CD14-positive monocyte (primary cell): ENCODE results near the gene CIPC. TPM values are rescaled to one million over a fixed set of nuclear protein-coding genes. Genes with fewer than 3 reads are reported as not detected.

Experiments used
- DNase-seq, 3 donors: peaks; one replicate each; pipeline ENCODE4 v3.0.0-alpha.2; 2011 to 2022
- H2AFZ ChIP-seq: 2 replicates; pipeline ENCODE4 v1.6.0; 2012; ENCODE audit warnings: mild to moderate bottlenecking, low read depth, low read length, inconsistent platforms; ENCODE audit not compliant: insufficient read depth, poor library complexity, severe bottlenecking
- H3K27ac ChIP-seq, 2 donors: 1 replicate in 1 of 2; 2 replicates in 1 of 2; pipeline ENCODE4 v1.5.1; 2012 to 2013; ENCODE audit warnings: low read length in 2 of 2, control low read depth in 1 of 2, inconsistent platforms in 1 of 2, low read depth in 1 of 2, mild to moderate bottlenecking in 1 of 2
- H3K27me3 ChIP-seq, 2 donors: one replicate each; pipeline versions ENCODE4 v1.6.0 to v1.6.1; 2011 to 2013; ENCODE audit warnings: low read length in 2 of 2; ENCODE audit not compliant: control insufficient read depth in 2 of 2, insufficient read depth in 2 of 2
- H3K36me3 ChIP-seq, 2 donors: replicated peaks in 1 of 2; 1 replicate in 1 of 2; 2 replicates in 1 of 2; pipeline versions ENCODE4 v1.5.1 to v1.6.1; 2012 to 2013; ENCODE audit warnings: low read length in 2 of 2, control low read depth in 1 of 2, inconsistent platforms in 1 of 2, mild to moderate bottlenecking in 1 of 2; ENCODE audit not compliant: insufficient read depth in 2 of 2, control insufficient read depth in 1 of 2
- H3K4me1 ChIP-seq, 2 donors: 1 replicate in 1 of 2; 2 replicates in 1 of 2; pipeline versions ENCODE4 v1.5.1 to v1.6.1; 2012 to 2013; ENCODE audit warnings: low read length in 2 of 2, control low read depth in 1 of 2, inconsistent platforms in 1 of 2, mild to moderate bottlenecking in 1 of 2, moderate library complexity in 1 of 2; ENCODE audit not compliant: insufficient read depth in 2 of 2, control insufficient read depth in 1 of 2
- H3K4me2 ChIP-seq: replicated peaks from 2 replicates; pipeline ENCODE3; 2012; ENCODE audit warnings: low read length, moderate library complexity, mild to moderate bottlenecking; ENCODE audit not compliant: poor library complexity, severe bottlenecking; ENCODE audit errors: extremely low read depth
- H3K4me3 ChIP-seq, 3 experiments: fragments of 200-600 bp in 1 of 3; sonication (generic) in 1 of 3; replicated peaks in 1 of 3; 1 replicate in 2 of 3; 2 replicates in 1 of 3; pipeline ENCODE4 v1.5.1; 2011 to 2013; ENCODE audit warnings: low read length in 3 of 3, mild to moderate bottlenecking in 3 of 3, control low read depth in 2 of 3, low read depth in 2 of 3, inconsistent platforms in 1 of 3, moderate library complexity in 1 of 3
- H3K79me2 ChIP-seq: 2 replicates; pipeline ENCODE4 v1.6.0; 2012; ENCODE audit warnings: mild to moderate bottlenecking, control low read depth, inconsistent platforms, low read length, moderate library complexity; ENCODE audit not compliant: insufficient read depth
- H3K9ac ChIP-seq: 2 replicates; pipeline ENCODE4 v1.6.0; 2017; ENCODE audit warnings: low read length, mild to moderate bottlenecking; ENCODE audit not compliant: insufficient read depth, poor library complexity, severe bottlenecking
- H3K9me3 ChIP-seq, 2 donors: replicated peaks in 1 of 2; 1 replicate in 1 of 2; 2 replicates in 1 of 2; pipeline versions ENCODE4 v1.5.1 to v1.6.1; 2012 to 2013; ENCODE audit warnings: low read length in 2 of 2, control low read depth in 1 of 2; ENCODE audit not compliant: control insufficient read depth in 1 of 2, insufficient read depth in 1 of 2
- H4K20me1 ChIP-seq: 2 replicates; pipeline ENCODE4 v1.6.0; 2012; ENCODE audit warnings: mild to moderate bottlenecking, low read length, control low read depth, moderate library complexity; ENCODE audit not compliant: insufficient read depth
- H3K27ac Mint-ChIP-seq, 7 donors: one replicate each; pipeline ENCODE4 v1.8.0; 2020; ENCODE audit warnings: mild to moderate bottlenecking in 7 of 7, mixed read lengths in 7 of 7, moderate library complexity in 6 of 7, inconsistent platforms in 2 of 7
- H3K27me3 Mint-ChIP-seq, 3 donors: one replicate each; pipeline ENCODE4 v1.8.0; 2021 to 2022; ENCODE audit warnings: low read depth in 3 of 3, mild to moderate bottlenecking in 3 of 3, mixed read lengths in 3 of 3, moderate library complexity in 3 of 3, inconsistent platforms in 1 of 3
- H3K36me3 Mint-ChIP-seq, 2 donors: one replicate each; pipeline ENCODE4 v1.8.0; 2020; ENCODE audit warnings: mixed read lengths in 2 of 2, inconsistent platforms in 1 of 2, mild to moderate bottlenecking in 1 of 2
- H3K4me1 Mint-ChIP-seq: one replicate; pipeline ENCODE4 v1.8.0; 2020; ENCODE audit warnings: mild to moderate bottlenecking, mixed read lengths
- H3K4me3 Mint-ChIP-seq, 2 donors: one replicate each; pipeline ENCODE4 v1.8.0; 2020; ENCODE audit warnings: mild to moderate bottlenecking in 2 of 2, mixed read lengths in 2 of 2, moderate library complexity in 1 of 2
- H3K9me3 Mint-ChIP-seq, 7 donors: one replicate each; pipeline ENCODE4 v1.8.0; 2020 to 2022; ENCODE audit warnings: mixed read lengths in 7 of 7, mild to moderate bottlenecking in 6 of 7, moderate library complexity in 6 of 7, inconsistent platforms in 2 of 7
- WGBS: methylation state at CpG from one replicate; pipeline ENCODE4 v1.1.5; 2013; ENCODE audit warnings: missing lambda C conversion rate; ENCODE audit not compliant: insufficient coverage; 5-methylcytosine and 5-hydroxymethylcytosine counted together
- intact Hi-C, 2 donors: fragments of 100-400 bp; cut with micrococcal nuclease; formaldehyde crosslinking; loops; one replicate each; pipeline versions ENCODE4 v1.15.0 to v1.15.1; 2023
- polyA plus RNA-seq, 3 donors: library from polyadenylated mRNA; depleted of rRNA in 1 of 3; unstranded in 2 of 3; stranded (reverse) in 1 of 3; fragments of 300-500 nt in 2 of 3; fragments of >200 nt in 1 of 3; fragmentation: Illumina TruSeq in 2 of 3; gene quantifications; 1 replicate in 2 of 3; 2 replicates in 1 of 3; pipeline ENCODE4 v1.2.3, GENCODE V29; 2012 to 2021
- TF ChIP-seq, protein P1 (sequence below): fragments of 200-600 bp; IDR thresholded peaks from one replicate; pipeline ENCODE4 v1.8.0; 2022; ENCODE audit warnings: antibody characterized with exemption, mild to moderate bottlenecking

The CIPC gene
- polyA plus RNA-seq, 3 donors = 4.4 to 11.2 (median 7.0) TPM

DNA sequence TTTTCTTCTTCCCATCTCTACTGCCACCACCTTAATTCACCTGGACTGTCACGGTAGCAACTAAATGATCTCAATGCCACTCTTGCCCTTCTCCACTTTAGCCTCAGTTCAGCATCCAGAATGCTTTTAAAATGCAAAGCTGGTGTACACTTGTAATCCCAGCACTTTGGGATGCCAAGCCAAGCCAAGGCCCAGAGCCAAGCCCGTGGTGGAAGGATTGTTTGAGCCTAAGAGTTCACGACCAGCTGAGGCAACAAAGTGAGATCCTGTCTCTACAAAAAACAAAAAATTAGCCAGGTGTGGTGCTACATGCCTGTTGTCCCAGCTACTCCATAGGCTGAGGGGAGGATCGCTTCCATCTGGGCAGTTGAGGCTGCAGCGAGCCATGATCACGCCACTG lies 5.9 kb downstream of the CIPC start:
- Histone ChIP-seq H3K9me3 (no peaks in the 10 kb centered on the region), H3K4me2 (no peak overlapping the region), H3K27ac (no peak overlapping the region), H3K36me3 (peaks cover 16 to 36% of the 10 kb centered on the region in 2 donors), H3K27me3 (no peaks in the 10 kb centered on the region), H3K9ac (no peak overlapping the region), H2AFZ (no peak overlapping the region), H3K79me2 (peaks cover 2% of the 10 kb centered on the region), H3K4me3 (no peak overlapping the region), H4K20me1 (no peaks in the 10 kb centered on the region), H3K4me1 (peaks cover 10 to 11% of the 10 kb centered on the region in 2 donors)
- Mint-ChIP-seq H3K27ac (peak overlapping the region in 2 of 7 donors; percentile 5 to 51), H3K9me3 (no peaks in the 10 kb centered on the region), H3K27me3 (no peaks in the 10 kb centered on the region), H3K4me1 (peaks cover 12% of the 10 kb centered on the region), H3K4me3 (no peak overlapping the region), H3K36me3 (peaks cover 30 to 41% of the 10 kb centered on the region in 2 donors)
- DNase-seq = no peak
- WGBS = 100% methylated on average over 1 of the region's 6 CpGs
- TF ChIP-seq, protein P1, sequence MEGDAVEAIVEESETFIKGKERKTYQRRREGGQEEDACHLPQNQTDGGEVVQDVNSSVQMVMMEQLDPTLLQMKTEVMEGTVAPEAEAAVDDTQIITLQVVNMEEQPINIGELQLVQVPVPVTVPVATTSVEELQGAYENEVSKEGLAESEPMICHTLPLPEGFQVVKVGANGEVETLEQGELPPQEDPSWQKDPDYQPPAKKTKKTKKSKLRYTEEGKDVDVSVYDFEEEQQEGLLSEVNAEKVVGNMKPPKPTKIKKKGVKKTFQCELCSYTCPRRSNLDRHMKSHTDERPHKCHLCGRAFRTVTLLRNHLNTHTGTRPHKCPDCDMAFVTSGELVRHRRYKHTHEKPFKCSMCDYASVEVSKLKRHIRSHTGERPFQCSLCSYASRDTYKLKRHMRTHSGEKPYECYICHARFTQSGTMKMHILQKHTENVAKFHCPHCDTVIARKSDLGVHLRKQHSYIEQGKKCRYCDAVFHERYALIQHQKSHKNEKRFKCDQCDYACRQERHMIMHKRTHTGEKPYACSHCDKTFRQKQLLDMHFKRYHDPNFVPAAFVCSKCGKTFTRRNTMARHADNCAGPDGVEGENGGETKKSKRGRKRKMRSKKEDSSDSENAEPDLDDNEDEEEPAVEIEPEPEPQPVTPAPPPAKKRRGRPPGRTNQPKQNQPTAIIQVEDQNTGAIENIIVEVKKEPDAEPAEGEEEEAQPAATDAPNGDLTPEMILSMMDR = no peak
- intact Hi-C loops = no loop called here

DNA sequence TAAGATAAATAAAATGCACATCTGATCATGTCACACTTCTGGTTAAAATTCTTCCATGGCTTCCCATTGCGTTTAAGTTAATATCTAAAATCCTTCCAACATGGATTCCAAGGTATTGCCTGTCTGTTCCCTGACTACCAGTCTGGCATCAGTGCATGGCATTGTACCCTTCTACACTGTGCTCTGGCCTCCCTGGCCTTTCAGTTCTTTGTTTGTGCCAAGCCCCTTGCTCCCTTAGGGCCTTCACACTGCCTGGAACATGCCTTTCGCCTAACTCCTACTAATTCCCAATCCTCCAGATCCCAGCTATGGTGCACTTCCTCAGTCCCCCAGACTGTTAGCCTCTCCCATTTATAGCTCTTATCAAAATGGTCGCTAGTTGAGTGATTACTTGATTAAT lies 6.3 kb downstream of the CIPC start:
- Mint-ChIP-seq H3K36me3 (peaks cover 34 to 45% of the 10 kb centered on the region in 2 donors), H3K4me3 (no peak overlapping the region), H3K9me3 (no peaks in the 10 kb centered on the region), H3K4me1 (peaks cover 7% of the 10 kb centered on the region), H3K27ac (no peak overlapping the region), H3K27me3 (no peaks in the 10 kb centered on the region)
- no peaks in the 10 kb centered on the region for H3K27me3 ChIP-seq
- H3K4me2 ChIP-seq = no peak overlapping the region
- TF ChIP-seq, protein P1 = no peak
- no peak overlapping the region for H3K27ac ChIP-seq
- no peak overlapping the region for H3K4me3 ChIP-seq
- H3K9me3 ChIP-seq = no peaks in the 10 kb centered on the region
- WGBS = 100% methylated on average over 2 of the region's 3 CpGs
- no peaks in the 10 kb centered on the region for H4K20me1 ChIP-seq
- no peak overlapping the region for H3K9ac ChIP-seq
- H3K79me2 ChIP-seq = no peaks in the 10 kb centered on the region
- H3K36me3 ChIP-seq = peaks cover 21 to 41% of the 10 kb centered on the region in 2 donors
- H3K4me1 ChIP-seq = peaks cover 6% of the 10 kb centered on the region in 2 donors
- intact Hi-C loops = no loop called here
- no peak for DNase-seq
- no peak overlapping the region for H2AFZ ChIP-seq
